ENCODE data around the gene ARHGAP15.

The ARHGAP15 gene

GRCh38 chr2:143398781-143399180 lies 269.6 kb downstream of the ARHGAP15 start:
- no peak for DNase-seq (ENCODE audit: low read depth, low spot score)

DNA sequence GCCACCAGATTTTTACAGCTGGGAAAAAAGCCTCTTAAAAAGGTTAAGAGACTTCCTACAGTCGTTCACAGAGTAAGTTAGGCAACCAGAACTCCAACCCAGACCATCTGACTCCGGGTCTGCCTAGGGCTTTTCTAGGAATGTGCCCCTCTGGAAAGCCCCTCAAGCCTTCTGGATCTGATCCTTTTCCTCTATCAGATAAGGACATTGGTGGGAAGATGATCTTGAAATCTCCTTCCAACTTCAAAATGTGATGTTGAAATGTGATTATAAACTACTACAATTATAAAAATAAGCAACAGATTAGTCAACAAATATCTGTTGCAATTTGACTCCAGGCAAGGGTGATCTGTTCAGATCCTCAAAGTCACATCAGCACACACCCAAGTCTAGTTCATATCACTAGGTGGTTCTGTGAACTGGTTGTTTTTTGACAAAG lies 270.4 kb downstream of the ARHGAP15 start:
- no peak for DNase-seq (ENCODE audit: low read depth, low spot score)

- DNase-seq (ENCODE audit: low read depth, low spot score) = no peak
Observed at GRCh38 chr2:143401861-143402260, 272.6 kb downstream of the ARHGAP15 start.

DNA sequence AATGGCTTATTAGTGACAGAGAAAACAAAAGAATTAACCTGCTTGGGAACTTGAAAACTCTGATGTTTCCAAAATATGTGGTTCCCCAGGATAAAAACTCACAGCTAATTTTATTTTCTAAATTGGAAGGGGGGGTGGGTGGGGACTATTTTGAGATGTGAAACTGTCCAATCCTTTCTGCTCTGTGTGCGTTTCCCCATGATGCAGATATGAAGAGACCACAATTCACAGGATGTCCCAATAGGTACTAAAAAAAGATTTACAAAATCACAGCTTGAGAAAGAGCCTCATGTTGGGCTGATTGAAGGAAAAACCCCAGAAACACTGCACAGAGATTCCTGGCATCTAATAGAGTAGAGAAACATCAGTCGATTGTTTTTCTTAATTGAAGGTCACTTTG lies 273.2 kb downstream of the ARHGAP15 start:
- DNase-seq (ENCODE audit: low read depth, low spot score) = no peak

DNA sequence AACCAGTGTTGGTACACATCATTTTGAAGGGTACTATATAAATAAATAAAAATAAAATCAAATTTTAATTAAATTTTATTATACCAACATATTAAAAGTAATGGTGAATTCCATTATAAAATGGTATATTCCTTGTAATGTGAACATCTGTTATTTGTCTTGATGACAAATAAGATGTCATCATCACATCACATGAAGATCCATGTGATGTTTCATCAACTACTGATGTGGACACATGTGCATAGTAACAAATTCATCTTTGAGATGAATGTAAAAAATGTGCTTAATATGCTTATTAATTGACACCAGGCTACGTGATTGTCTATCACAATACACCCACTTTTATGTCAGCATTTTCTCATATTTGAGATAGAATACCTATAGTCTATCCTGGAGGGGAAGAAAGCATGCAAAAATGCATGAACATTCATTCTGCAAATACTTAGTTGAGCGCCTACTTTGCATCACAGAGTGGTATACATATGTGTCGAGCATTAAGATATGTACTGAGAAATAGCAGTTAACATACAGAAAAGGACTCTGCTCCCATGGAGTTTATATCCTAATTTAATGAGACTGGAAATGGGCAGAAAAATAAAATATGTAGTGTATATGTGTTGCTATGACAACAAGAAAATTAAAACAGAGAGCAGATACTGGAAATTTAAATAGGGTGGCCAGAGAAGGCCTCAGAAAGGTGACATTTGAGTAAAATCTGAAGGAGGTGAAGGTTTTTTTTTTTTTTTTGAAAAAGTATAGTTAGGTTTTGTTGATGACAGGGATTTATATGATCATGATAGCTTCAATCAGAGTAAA lies 281.1 kb downstream of the ARHGAP15 start:
- DNase-seq (ENCODE audit: low read depth, low spot score) = no peak

DNA sequence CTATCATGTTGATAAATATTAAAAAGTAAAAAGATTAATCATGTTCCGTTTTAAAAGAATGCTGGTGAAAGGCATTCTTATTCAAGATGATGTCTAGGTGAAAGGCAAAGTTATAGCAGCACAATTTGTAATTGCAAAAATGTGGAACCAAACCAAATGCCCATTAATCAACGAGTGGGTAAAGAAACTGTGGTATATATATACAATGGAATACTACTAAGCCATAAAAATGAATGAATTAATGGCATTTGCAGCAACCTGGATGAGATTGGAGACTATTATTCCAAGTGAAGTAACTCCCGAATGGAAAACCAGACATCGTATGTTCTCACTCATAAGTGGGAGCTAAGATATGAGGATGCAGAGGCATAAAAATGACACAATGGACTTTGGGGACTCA lies 286.4 kb downstream of the ARHGAP15 start:
- DNase-seq (ENCODE audit: low read depth, low spot score) = no peak

GRCh38 chr2:143417428-143417827 lies 288.2 kb downstream of the ARHGAP15 start:
- no peak for DNase-seq (ENCODE audit: low read depth, low spot score)

GRCh38 chr2:143420313-143420712 lies 291.1 kb downstream of the ARHGAP15 start:
- DNase-seq (ENCODE audit: low read depth, low spot score) = no peak

DNA sequence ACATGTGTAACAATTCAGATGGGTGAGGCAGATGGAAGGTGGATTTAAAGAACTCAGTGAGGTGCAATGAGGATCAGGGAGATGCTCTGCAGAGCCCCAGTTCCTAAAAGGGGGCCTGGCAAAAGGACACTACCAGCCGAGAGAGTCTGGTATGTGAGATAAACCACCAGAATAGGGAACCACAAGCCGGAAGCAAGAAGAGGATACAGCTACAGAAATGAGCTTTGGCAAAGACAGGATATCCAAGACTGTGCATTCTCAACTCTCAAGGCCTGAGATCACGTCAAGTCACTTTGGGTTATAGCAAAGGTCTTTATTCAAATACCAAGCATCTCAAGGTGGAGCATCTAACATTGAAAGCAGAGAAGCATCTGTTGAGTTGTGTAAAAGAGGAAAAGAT lies 293.5 kb downstream of the ARHGAP15 start:
- DNase-seq (ENCODE audit: low read depth, low spot score) = no peak

- no peak for DNase-seq (ENCODE audit: low read depth, low spot score)
Observed at GRCh38 chr2:143425896-143426295, 296.7 kb downstream of the ARHGAP15 start.

DNA sequence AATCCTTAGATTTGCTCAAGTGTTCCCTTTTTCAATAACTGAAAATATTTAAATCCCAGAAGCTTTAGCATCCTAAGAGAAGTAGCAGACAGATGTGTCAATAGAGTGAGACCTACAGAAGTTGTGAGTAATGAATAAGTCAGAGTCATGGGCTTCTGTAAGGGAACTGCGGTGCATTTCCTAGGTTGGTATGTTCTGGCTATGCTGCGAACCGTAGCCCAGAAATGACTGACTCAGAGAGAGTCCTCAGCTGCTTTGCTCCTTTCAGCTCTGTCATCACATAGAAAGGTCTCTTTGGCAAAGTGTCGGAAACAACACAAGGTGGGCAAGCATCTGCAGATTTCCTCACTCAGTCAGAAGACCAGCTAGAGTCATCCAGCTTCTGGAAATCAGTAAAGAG lies 297.1 kb downstream of the ARHGAP15 start:
- DNase-seq (ENCODE audit: low read depth, low spot score) = no peak

- DNase-seq (ENCODE audit: low read depth, low spot score) = no peak
Observed at GRCh38 chr2:143428700-143429099, 299.5 kb downstream of the ARHGAP15 start.

DNA sequence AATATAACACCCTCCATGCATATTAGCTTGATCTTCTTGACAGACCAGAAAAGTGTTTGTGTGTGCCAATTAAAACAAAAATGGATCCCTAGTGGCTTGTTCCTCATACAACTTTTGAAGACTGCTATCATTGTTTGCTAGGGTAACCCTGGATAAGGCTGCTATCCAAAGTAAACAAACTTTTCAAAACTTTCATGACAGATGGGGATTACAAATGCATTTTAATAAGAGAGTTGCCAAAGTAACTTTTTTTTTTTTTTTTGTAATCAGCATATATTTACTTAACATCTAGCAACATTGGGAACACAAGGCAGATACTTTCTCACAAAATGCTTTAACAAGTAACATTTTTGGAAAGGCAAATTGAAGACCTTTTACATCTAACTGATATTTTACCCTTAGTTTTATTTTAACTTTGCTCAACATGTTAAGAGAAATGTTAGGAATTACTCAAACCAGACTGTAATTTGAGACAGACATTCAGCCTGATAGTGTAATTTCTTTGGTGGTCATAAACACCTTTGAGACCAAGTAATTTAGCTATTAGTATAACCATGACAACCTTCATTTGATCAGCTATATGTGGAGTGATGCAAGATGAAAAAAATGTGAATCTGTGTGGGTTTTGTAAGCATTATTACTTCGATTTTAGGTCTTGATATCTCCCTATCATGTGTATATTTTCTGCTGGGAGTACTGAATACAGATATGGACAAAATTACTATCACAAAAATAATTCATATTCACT lies 300.9 kb downstream of the ARHGAP15 start:
- DNase-seq (ENCODE audit: low read depth, low spot score) = no peak

- no peak for DNase-seq (ENCODE audit: low read depth, low spot score)
Observed at GRCh38 chr2:143431316-143431715, 302.1 kb downstream of the ARHGAP15 start.

- DNase-seq (ENCODE audit: low read depth, low spot score) = no peak
Observed at GRCh38 chr2:143433251-143433650, 304.0 kb downstream of the ARHGAP15 start.

DNA sequence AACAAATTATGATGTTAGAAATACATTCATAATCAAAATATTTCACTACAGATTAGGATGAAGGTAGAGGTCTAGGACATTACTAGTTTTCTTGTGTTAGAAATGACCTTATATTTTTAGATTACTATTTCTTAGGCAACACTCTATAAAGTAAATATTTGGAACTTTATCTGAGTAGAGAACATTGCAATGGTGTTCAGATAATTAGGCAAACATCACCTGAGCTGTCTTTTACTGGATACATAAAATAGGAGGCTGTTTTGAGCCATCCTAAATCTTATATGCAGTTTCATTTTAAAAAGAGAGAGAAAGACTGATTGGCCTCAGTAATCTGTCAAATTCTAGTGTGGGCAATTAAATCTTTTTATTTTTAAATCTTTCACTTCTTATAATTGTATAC lies 304.6 kb downstream of the ARHGAP15 start:
- no peak for DNase-seq (ENCODE audit: low read depth, low spot score)

GRCh38 chr2:143434445-143434844 lies 305.2 kb downstream of the ARHGAP15 start:
- no peak for DNase-seq (ENCODE audit: low read depth, low spot score)

DNA sequence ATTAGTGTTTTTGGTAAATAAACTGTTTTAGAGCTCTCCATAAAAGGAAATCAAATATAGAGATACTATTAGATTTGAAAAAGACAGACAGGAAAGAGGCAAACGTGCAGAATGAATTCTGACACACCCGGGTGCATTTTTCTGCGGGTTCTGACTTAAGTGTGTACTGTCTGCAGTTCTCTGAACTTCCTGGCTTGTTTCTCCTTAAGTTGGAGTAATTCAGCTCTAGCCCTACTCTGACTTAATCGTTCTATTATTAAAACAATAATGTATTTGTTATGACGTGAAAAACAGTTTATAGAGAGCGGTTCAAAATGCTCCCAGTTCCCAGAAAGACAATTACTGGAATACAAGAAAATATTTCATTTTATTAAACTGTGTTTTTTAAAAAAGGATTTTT lies 305.9 kb downstream of the ARHGAP15 start:
- no peak for DNase-seq (ENCODE audit: low read depth, low spot score)

DNA sequence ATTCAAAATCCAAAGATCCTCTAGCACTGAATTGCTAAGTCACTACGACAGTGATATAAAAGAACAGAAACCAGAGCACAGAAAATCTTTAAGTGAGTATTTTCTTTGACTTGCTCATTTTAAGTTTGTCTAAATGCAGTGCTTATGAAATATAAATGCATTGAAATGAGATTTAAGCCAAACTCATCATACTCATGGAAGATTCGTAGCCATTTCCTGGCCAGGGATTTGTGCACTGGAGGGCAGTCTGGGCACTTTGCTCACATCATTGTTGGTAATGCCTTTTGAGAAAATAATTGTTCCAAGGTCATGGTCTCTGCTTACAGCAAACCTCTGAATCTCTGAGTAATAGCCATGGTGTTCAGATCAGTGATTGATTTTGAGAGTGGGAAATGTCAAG lies 307.7 kb downstream of the ARHGAP15 start:
- DNase-seq (ENCODE audit: low read depth, low spot score) = no peak

GRCh38 chr2:143440411-143441012 lies 311.3 kb downstream of the ARHGAP15 start:
- no peak for DNase-seq (ENCODE audit: low read depth, low spot score)

DNA sequence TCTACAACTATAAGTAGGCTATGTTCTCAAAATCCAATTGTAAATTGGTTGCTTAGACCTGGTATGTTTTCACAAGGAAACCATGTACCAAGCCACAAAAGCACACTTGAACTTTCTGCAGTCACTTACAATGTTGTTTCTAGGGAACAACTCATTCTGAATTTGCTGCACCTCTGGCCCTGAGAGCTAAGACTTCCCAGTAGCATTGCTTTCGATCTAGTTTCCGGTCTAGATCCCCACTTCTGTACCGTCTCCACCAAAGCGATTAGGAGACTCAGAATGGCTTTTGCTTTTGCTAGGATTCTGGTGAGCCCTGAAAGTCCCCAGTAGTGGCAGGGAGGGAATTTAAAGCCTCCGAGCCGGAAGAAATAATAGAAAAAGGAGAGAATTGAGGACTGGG lies 313.0 kb downstream of the ARHGAP15 start:
- no peak for DNase-seq (ENCODE audit: low read depth, low spot score)

DNA sequence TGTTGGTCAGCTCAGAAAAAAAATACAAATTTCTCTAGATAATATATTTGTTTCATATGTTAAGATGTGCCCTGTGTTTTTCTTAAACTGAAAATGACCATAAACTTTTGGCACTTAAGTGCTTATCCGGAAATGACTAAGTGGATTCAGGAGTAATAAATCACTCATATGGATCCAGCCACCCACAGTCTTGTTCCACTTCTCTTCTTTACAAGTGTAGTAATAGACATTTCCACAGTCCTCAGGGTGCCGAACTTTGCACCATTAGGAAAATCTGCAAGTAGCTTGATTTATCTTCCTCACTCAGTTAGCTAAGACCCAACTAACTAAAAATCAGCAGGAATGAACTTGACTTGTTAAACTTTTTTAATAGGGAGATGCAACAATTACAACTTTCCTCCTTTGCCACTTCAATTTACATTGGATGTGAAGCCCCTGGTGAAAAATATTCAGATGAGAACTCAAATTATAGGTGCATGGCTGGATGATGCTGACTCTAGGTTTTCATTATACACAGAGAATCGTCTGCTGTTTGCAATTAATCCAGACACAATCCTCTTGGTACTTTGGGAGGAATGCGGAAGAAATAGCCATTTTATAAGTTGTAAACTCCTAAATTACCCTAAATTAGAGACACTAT lies 322.5 kb downstream of the ARHGAP15 start:
- DNase-seq (ENCODE audit: low read depth, low spot score) = no peak

Measured in activated CD4-positive, CD25-positive, alpha-beta regulatory T cell treated with anti-CD3 and anti-CD28 coated beads, Interleukin-2, amount 50 U/mL, for 16 hours (primary cell).